GDM1 (cell line): Measurements from ENCODE around the gene GASK1A.
"Not testable (repeated sequence)": the region's sequence is repeated elsewhere in the genome, so short reads cannot be mapped to it uniquely, and the experiment has no call there.

Experiments
- DNase-seq: peaks from one replicate; lab custom pipeline; 2025; lab: John Stamatoyannopoulos, UW

The GASK1A gene

GRCh38 chr3:43061101-43061895, 82.2 kb downstream of the GASK1A start:
- no peak for DNase-seq

GRCh38 chr3:43062040-43062563, 83.0 kb downstream of the GASK1A start:
- DNase-seq, result no peak

DNA sequence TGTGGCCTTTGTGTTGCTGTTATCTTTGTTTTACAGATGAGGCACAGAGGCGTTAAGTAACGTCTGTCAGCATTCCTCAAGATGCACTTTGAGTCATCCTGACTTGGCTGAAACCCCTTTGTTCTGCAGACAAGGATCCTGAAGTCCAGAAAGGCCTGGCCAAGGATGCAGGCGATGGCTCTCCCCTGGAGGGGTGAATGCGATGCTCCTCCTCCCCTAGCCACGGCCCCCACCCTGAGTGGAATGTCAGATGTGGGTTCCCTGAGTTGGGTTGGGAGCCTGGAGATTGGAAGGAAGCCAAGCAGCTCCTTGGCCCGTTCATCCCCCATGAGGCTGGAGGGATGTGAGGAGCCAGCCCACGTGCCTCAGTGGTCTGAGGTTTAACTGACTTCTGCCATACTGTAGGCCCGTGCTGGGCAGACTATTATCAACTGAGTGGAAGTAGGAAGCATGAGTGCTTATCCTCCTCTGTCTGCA, 83.5 kb downstream of the GASK1A start:
- DNase-seq, result no peak

DNA sequence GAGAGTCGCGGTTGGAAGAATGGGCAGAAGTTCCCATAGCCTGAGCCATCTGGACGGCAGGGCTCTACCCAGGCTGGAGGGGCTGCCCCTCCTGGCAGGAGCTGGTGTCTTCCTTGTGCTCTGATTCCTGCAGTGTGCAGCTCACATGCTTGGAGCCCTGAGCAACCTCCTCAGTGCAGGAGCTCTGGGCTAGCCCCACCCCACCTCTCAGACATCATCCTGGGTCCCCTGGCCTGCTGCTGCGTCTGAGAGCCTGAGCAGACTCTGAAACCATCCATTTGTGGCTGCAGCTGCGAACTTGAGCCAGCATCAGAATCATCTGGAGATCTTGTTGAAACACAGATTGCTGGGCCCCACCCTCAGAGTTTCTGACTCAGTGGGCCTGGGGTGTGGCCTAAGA, 84.0 kb downstream of the GASK1A start:
- no peak for DNase-seq

GRCh38 chr3:43070670-43071069, 91.6 kb downstream of the GASK1A start:
- not testable (repeated sequence) for DNase-seq

DNA sequence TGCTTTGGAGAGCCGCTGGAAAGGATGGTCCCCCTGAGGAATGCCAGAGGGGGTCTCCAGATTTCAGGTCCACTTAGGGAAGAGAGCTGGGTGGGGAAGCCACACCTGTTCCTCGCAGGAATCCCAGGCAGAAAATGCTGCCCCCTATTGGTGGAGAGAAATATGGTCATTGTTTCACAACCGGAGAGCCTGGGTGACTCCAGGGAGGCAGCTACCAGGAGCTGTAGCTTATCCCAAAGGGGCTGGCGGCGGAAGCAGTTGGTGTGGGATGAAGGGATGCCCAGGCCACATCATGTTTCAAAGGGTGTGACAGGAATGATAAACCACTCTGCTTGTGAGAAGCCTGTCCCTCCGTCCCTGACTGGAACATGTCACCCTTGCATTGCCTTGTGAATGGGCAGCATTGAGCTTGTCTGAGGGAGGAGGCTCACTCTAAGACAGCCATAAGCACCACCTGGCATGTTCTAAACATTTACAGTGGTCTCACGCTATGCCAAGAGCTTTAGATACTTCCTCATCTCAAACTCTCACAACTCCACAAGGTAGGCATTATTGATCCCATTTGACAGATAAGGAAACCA, 92.3 kb downstream of the GASK1A start:
- no peak for DNase-seq

- DNase-seq, result no peak
These were observed 93.2 kb downstream of the GASK1A start for GRCh38 chr3:43072361-43072760.

DNA sequence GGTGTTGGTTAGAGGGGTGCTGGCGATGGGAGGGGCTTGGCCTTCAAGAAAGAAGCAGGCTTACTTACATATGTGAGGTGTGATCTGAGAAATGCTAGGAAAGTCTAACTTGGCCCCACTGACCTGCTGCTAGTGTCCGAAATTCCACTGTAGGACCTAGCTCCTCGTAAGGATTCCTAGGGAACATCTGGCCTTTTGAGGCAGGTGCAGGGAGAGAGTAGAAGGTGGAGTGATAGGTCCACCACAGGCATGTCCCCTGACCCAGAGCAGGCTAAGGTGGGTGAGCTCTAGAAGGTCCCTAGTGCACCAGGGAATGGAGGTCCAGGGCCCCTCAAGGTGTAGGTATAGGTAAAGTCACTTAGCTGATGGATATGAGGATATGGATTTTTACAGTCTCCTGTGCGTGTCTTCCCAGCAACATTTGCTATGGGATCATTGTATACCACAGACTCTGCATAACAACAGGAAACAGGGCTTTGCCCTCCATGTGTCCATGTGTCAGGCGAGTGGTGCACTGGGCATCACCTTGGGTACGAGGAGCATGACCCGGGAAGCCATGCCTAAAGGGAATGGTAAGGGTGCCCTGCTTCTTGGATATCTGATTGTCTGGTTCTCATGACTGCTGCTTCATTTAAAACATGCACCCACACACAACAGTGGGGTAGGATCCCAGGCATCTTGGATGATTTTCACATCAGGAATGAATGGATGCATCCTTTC, 94.2 kb downstream of the GASK1A start:
- no peak for DNase-seq

- no peak for DNase-seq
These were observed 94.7 kb downstream of the GASK1A start for GRCh38 chr3:43073836-43074220.

DNA sequence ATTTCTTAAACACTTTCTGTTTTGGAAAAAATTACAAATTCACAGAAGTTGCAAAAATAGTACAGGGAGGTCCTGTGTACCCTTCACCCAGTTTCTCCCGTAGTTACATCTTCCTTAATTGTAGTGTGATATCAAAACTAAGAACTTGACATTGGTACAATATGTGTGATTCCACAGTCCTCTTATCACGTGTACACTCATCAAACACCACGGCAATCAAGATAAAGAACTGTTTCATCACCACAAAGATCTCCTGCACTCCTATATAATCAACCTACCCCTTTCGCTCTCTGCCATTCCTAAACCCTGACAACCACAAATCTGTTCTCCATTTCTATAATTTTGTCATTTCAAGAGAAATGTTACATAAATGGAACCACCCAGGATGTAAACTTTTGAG, 95.4 kb downstream of the GASK1A start:
- no peak for DNase-seq

GRCh38 chr3:43074901-43075689, 96.0 kb downstream of the GASK1A start:
- DNase-seq, result no peak

GRCh38 chr3:43075904-43076661, 97.0 kb downstream of the GASK1A start:
- no peak for DNase-seq

DNA sequence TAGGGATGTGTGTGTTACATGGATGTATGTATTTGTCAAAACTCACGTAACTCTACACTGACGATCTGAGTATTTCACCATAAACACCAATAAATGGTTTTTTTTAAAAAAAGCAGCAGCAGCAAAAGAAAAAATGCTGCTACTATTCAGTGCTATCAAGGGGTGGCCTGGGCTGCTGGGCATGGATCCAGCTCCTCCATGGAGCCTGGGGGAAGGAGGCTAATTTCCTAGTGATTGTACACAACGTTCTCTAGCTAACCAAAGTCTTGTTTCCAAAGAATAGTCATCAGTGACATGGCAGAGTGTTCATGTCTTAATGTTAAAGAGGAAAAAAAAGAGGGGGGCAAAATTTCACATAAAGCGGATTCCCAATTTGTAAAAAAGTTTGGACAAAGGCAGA, 97.7 kb downstream of the GASK1A start:
- DNase-seq, result no peak

GRCh38 chr3:43077261-43077660, 98.2 kb downstream of the GASK1A start:
- DNase-seq, result no peak

GRCh38 chr3:43077707-43078106, 98.6 kb downstream of the GASK1A start:
- DNase-seq, result no peak

DNA sequence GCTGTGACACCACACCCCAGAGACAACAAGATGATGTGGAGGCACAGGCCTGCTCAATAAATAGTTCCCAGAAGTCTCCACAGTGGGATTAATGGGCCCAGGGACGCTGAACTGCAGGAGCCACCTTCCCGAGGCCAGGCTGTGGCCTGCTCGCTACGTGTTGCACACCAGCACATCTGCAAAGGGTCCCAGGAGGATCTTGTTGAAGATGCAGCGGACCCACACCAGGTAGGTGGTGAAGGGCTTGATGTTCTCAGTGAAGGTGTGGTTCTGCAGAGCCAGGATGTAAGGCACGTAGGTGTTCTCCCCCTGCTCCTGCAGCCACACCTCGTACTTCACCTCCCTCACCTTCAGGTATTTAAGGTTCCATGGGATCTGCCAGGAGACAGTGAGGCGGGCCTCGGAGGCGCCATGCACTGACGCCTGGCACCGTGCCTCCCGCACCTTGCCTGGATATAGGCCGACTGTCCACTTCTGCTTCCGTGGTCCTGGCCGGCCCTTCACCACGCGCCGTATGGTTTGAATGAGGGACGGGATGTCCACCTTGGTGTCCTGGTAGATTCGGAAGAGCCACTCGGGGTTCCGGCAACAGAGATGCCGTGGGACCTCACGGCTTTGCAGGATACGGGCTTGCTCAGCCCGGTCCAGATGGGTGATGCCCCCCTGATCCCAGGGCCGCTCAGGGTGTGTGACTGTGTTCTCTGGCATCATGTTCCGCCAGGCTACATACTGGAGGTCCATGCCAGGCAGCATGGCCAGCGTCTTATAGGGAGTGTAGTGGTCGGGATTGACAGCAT, 100.6 kb downstream of the GASK1A start:
- no peak for DNase-seq

DNA sequence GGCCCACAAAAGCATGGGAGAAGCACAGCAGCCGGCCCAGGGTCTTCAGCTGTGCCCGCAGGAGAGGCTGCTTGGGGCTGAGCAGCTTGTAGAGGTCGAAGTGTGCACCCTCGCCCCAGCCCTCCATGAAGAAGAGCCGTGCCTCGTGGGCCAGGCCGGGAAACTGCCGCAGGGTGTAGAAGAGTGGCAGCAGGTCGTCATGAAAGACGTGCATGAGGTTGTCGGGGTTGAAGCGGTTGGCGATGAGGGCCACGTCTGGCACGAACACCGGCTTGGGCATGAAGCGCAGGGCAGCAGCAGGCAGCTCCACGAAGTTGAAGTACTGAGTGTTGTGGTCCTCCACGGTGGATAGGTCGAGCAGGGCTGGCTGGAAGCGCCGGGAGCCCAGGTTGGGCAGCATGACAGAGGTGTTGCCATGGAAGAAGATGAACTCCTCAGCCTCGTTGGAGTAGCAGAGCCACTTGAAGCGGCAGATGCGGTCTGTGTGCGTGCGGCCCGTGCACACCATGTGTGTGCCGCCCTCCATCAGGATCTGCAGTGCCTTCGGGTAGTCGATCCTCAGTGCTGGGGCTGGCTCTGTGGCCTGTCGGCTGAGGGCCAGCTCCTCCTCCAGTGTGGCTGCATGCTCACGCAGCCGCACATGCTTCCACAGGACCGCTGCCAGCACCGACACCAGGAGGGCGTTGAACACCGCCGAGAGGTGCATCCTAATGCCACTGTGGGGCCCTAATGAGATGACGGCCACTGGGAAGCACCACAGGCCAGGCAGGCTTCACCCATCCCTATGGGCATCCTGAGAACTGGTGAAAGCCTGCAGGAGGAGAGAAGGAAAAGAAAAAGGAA, 101.8 kb downstream of the GASK1A start:
- no peak for DNase-seq

DNA sequence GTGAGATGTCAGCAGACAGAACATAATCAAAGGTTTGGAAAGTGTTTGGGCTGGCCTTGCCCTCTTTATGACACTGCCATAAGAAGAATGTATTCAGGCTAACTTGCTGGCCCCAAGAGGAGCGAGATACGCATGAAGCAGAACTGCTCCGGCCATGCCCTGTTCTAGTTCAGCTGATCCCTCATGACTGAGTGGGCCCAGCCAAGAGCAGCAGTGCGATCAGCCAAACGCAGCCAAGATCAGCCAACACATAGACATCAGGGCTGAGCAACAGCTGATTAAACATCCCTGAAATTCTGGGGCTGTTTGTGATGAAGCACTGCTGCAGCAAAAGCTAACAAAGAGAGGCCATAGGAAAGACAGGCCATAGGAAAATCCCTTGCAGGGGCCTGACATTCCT, 102.7 kb downstream of the GASK1A start:
- DNase-seq, result no peak

GRCh38 chr3:43082457-43082856, 103.3 kb downstream of the GASK1A start:
- DNase-seq, result no peak
